IMR-90 (cell line): ENCODE data around the gene S100A6. TPM values are rescaled to one million over a fixed set of nuclear protein-coding genes. Genes with fewer than 3 reads are reported as not detected.

Experiments used
- ATAC-seq: fragments of 200-7000 bp; cut with Tn5 transposase; 2 replicates; pipeline ENCODE4 v1.9.1; 2020; ENCODE audit warnings: low read depth, mild to moderate bottlenecking, moderate library complexity
- BruUV-seq: library from RNA; stranded (reverse); fragments of 400-500 nt; replicated peaks from 2 replicates; lab custom pipeline; 2021; lab: Mats Ljungman, UMichigan
- CTCF ChIA-PET: fragments of 300-600 bp; formaldehyde crosslinking; extraction: SDS; loops from one replicate; lab custom pipeline; 2021; ENCODE audit warnings: antibody characterized with exemption; lab: Yijun Ruan, JAX
- POLR2A ChIA-PET: fragments of 300-600 bp; sonication (Branson Sonifier 250); formaldehyde crosslinking; loops from one replicate; lab custom pipeline; 2022; ENCODE audit warnings: antibody characterized with exemption; ENCODE audit not compliant: unreplicated experiment; lab: Charles Lee
- DNase-seq: peaks from one replicate; pipeline ENCODE4 v3.0.0; 2013
- H2AFZ ChIP-seq: replicated peaks from 2 replicates; pipeline ENCODE3; 2013; ENCODE audit warnings: low read length, mild to moderate bottlenecking; ENCODE audit not compliant: poor library complexity
- H2AK5ac ChIP-seq: 2 replicates; pipeline ENCODE4 v1.6.1; 2013; ENCODE audit warnings: low read depth, low read length, inconsistent platforms
- H2AK9ac ChIP-seq: replicated peaks from 2 replicates; pipeline ENCODE3; 2013; ENCODE audit warnings: mild to moderate bottlenecking, low read depth, low read length, moderate library complexity; ENCODE audit not compliant: poor library complexity
- H2BK120ac ChIP-seq: 2 replicates; pipeline ENCODE4 v1.6.1; 2013; ENCODE audit warnings: low read depth, low read length, inconsistent platforms
- H2BK15ac ChIP-seq: 3 replicates; pipeline ENCODE4 v1.6.1; 2013; ENCODE audit warnings: low read depth, low read length, inconsistent platforms
- H2BK20ac ChIP-seq: 2 replicates; pipeline ENCODE4 v1.6.1; 2013; ENCODE audit warnings: low read depth, mild to moderate bottlenecking, inconsistent platforms, low read length, moderate library complexity
- H2BK5ac ChIP-seq: 2 replicates; pipeline ENCODE4 v1.6.1; 2013; ENCODE audit warnings: mild to moderate bottlenecking, low read depth, low read length, inconsistent platforms; ENCODE audit not compliant: poor library complexity, severe bottlenecking
- H3K14ac ChIP-seq: replicated peaks from 2 replicates; pipeline ENCODE4 v1.6.1; 2013; ENCODE audit warnings: low read depth, low read length, inconsistent platforms
- H3K18ac ChIP-seq: 2 replicates; pipeline ENCODE4 v1.6.1; 2013; ENCODE audit warnings: low read depth, low read length, control low read depth
- H3K23ac ChIP-seq: 2 replicates; pipeline ENCODE4 v1.6.1; 2013; ENCODE audit warnings: low read depth, low read length, inconsistent platforms
- H3K27ac ChIP-seq: 2 replicates; pipeline ENCODE4 v1.5.1; 2013; ENCODE audit warnings: mild to moderate bottlenecking, control low read depth, low read length; ENCODE audit not compliant: insufficient read depth
- H3K27me3 ChIP-seq: 2 replicates; pipeline ENCODE4 v1.6.1; 2013; ENCODE audit warnings: low read length; ENCODE audit not compliant: control insufficient read depth, insufficient read depth
- H3K36me3 ChIP-seq: 2 replicates; pipeline ENCODE4 v1.6.1; 2013; ENCODE audit warnings: low read length, mixed read lengths; ENCODE audit not compliant: control insufficient read depth, insufficient read depth
- H3K4ac ChIP-seq: 2 replicates; pipeline ENCODE4 v1.6.1; 2013; ENCODE audit warnings: low read depth, low read length, inconsistent platforms
- H3K4me1 ChIP-seq: 2 replicates; pipeline ENCODE4 v1.6.1; 2013; ENCODE audit warnings: low read length, mixed read lengths; ENCODE audit not compliant: control insufficient read depth, insufficient read depth
- H3K4me2 ChIP-seq: 2 replicates; pipeline ENCODE4 v1.6.1; 2013; ENCODE audit warnings: low read depth, mild to moderate bottlenecking, control low read depth, low read length, moderate library complexity
- H3K4me3 ChIP-seq: 2 replicates; pipeline ENCODE4 v1.5.1; 2013; ENCODE audit warnings: low read depth, mild to moderate bottlenecking, control low read depth, low read length, moderate library complexity; ENCODE audit not compliant: insufficient read depth
- H3K56ac ChIP-seq: 2 replicates; pipeline ENCODE4 v1.6.1; 2013; ENCODE audit warnings: low read length, inconsistent platforms; ENCODE audit not compliant: insufficient read depth; ENCODE audit errors: extremely low read depth
- H3K79me1 ChIP-seq, 2 experiments: 2 replicates each; pipeline ENCODE4 v1.6.1; 2013; ENCODE audit warnings: low read length in 2 of 2, inconsistent platforms in 1 of 2, low read depth in 1 of 2
- H3K9ac ChIP-seq: 2 replicates; pipeline ENCODE4 v1.6.1; 2013; ENCODE audit warnings: low read depth, low read length, control low read depth
- H3K9me1 ChIP-seq: 2 replicates; pipeline ENCODE4 v1.6.1; 2013; ENCODE audit warnings: low read length, inconsistent platforms; ENCODE audit not compliant: insufficient read depth
- H3K9me3 ChIP-seq: 2 replicates; pipeline ENCODE4 v1.6.1; 2013; ENCODE audit warnings: low read length; ENCODE audit not compliant: control insufficient read depth, insufficient read depth
- H4K20me1 ChIP-seq: 2 replicates; pipeline ENCODE4 v1.6.1; 2013; ENCODE audit warnings: low read length, inconsistent platforms; ENCODE audit not compliant: insufficient read depth
- H4K5ac ChIP-seq: 2 replicates; pipeline ENCODE4 v1.6.1; 2013; ENCODE audit warnings: mild to moderate bottlenecking, low read depth, low read length, control low read depth
- H4K8ac ChIP-seq, 2 experiments: 2 replicates each; pipeline ENCODE4 v1.6.1; 2013; ENCODE audit warnings: low read depth in 2 of 2, low read length in 2 of 2, control low read depth in 1 of 2, inconsistent platforms in 1 of 2
- H4K91ac ChIP-seq: 2 replicates; pipeline ENCODE4 v1.6.1; 2013; ENCODE audit warnings: low read depth, low read length, inconsistent platforms; ENCODE audit not compliant: insufficient read depth
- BHLHE40 ChIP-seq: fragments of 150-350 bp; IDR thresholded peaks from 2 replicates; pipeline ENCODE4 v1.6.1; 2016; ENCODE audit warnings: mild to moderate bottlenecking, low read depth, low read length
- CEBPB ChIP-seq: IDR thresholded peaks from 2 replicates; pipeline ENCODE4 v1.6.1; 2012; ENCODE audit warnings: low read depth, low read length, improper control_type of control experiment
- CHD1 ChIP-seq: IDR thresholded peaks from 2 replicates; pipeline ENCODE4 v1.6.1; 2012; ENCODE audit warnings: low read depth, low read length, improper control_type of control experiment
- FOS ChIP-seq: fragments of 150-350 bp; IDR thresholded peaks from 2 replicates; pipeline ENCODE4 v1.6.1; 2016; ENCODE audit warnings: low read depth, low read length
- MAZ ChIP-seq: IDR thresholded peaks from 2 replicates; pipeline ENCODE4 v1.6.1; 2012; ENCODE audit warnings: low read depth, mild to moderate bottlenecking, low read length, improper control_type of control experiment, moderate library complexity, borderline replicate concordance
- NFE2L2 ChIP-seq: fragments of 150-350 bp; IDR thresholded peaks from 2 replicates; pipeline ENCODE4 v1.6.1; 2016; ENCODE audit warnings: low read depth, mild to moderate bottlenecking, low read length
- RAD21 ChIP-seq: IDR thresholded peaks from 2 replicates; pipeline ENCODE4 v1.6.1; 2012; ENCODE audit warnings: low read length, improper control_type of control experiment
- RCOR1 ChIP-seq: IDR thresholded peaks from 2 replicates; pipeline ENCODE4 v1.6.1; 2012; ENCODE audit warnings: mild to moderate bottlenecking, low read length, improper control_type of control experiment; ENCODE audit not compliant: insufficient replicate concordance
- RFX5 ChIP-seq: IDR thresholded peaks from 2 replicates; pipeline ENCODE4 v1.8.0; 2012; ENCODE audit warnings: low read depth, mild to moderate bottlenecking, low read length, moderate library complexity
- WGBS, 2 experiments: methylation state at CpG; one replicate each; pipeline versions ENCODE4 v1.1.5 to v1.1.7; 2013; ENCODE audit warnings: missing lambda C conversion rate in 2 of 2; ENCODE audit not compliant: insufficient read length in 1 of 2; ENCODE audit errors: extremely low coverage in 2 of 2; 5-methylcytosine and 5-hydroxymethylcytosine counted together
- dilution Hi-C: fragments of 300-500 bp; cut with HindIII; formaldehyde crosslinking; loops from one replicate; pipeline ENCODE4 v1.14.3; 2018; ENCODE audit warnings: low sequenced_read_pairs; ENCODE audit not compliant: unreplicated experiment
- in situ Hi-C: fragments of 300-500 bp; cut with MboI; formaldehyde crosslinking; loops from 3 replicates; pipeline ENCODE4 v1.14.3; 2019; ENCODE audit warnings: low sequenced_read_pairs, inconsistent platforms, mixed read lengths
- intact Hi-C: fragments of 100-400 bp; cut with micrococcal nuclease; formaldehyde crosslinking; loops from 2 replicates; pipeline ENCODE4 v1.10.0; 2022
- polyA plus RNA-seq, 3 experiments: library from polyadenylated mRNA; depleted of rRNA; stranded (reverse); fragments of >200 nt; gene quantifications; 2 replicates each; pipeline ENCODE4 v1.2.3, GENCODE V29; 2012; ENCODE audit warnings: low replicate concordance in 1 of 3
- total RNA-seq: library from RNA; depleted of rRNA; stranded (reverse); fragments of >200 nt; gene quantifications from 2 replicates; pipeline ENCODE4 v1.2.3, GENCODE V29; 2012

Gene S100A6
- total and polyA plus RNA-seq, 2 of the 4 experiments (the other 2 are of a cell fraction) = 373 to 1,755 TPM

DNA sequence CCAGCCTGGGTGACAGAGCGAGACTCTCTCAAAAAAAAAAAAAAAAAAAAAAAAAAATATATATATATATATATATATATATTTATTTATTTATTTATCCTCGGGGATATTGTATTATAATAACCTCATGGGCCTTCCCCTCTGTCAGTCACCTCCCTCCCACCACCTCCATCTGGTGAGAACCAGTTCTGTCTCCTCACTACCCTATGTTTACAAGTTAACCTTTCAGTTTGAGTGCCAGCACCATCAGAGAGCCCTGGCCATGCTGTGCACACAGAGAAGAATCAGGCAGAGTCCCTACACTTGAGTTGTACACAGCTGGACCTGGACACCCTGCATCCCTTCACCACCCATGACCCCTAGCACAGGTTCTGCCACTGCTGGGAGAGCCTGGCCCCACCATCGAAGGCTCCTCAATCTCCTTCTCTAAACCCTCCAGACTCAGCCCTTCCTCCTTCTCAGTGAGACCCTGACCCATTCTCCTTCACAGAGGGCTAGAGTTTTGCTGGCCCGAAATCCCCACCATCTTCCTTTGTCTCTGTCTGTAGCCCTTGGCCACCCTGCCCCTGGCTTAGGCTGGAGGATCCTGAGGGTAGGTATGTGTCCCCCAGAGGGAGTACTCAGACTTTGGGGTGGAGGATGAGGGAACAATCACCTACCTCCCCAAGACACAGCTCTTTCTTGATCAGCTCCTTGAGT is 3.8 kb upstream of the S100A6 start (continued):
- no peak for TF ChIP-seq RCOR1

DNA sequence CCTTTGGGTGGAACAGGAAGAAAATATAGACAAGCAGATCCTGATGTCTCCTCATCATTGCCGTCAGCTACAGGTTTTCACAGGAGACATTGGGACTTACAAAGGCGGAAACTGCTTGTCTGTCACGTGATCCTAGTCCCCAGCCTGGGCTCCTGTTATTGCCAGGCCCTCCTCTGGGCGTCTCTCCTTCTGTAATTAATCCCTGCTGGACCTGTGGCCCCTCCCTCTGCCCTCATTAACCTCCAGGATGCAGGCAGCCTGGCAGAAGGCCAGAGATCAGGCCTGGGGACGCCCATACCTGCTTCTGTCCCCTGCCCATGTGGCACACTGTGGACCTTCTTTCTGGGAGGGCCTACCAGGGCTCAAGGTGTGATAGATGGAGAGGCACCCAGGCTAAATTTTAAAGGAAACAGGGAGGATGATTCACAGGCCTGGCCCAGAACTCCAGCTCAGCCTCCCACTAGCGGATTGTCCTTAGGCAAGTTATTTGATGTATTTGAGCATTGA is 2.6 kb upstream of the S100A6 start:
- in situ Hi-C loops = loop anchor here (25.0 kb wide), 1 partner anchor 424 kb away; the partner anchor contains the start of genes CREB3L4, CRTC2 and SLC39A1
- Histone ChIP-seq H3K27me3 (no peaks in the 10 kb centered on the region), H2BK20ac (peak overlapping the region; percentile 35; the same call in 1 of the 2 replicates), H2AK9ac (peak overlapping the region; percentile 18), H2BK5ac (no peak overlapping the region), H3K4ac (peak overlapping the region; percentile 23; the same call in 1 of the 2 replicates), H2AK5ac (peak overlapping the region; percentile 35), H3K18ac (no peak overlapping the region), H3K9ac (no peak overlapping the region), H3K14ac (no peak overlapping the region), H3K9me1 (peaks cover 39% of the 10 kb centered on the region), H3K36me3 (peaks cover 11% of the 10 kb centered on the region), H3K4me3 (no peak overlapping the region), H2AFZ (peak overlapping the region; percentile 74), H4K20me1 (peaks cover 18% of the 10 kb centered on the region), H4K5ac (no peak overlapping the region), H3K9me3 (no peaks in the 10 kb centered on the region), H2BK15ac (no peak overlapping the region), H3K23ac (no peak overlapping the region), H3K4me1 (peaks cover 26% of the 10 kb centered on the region), H4K8ac (no peak overlapping the region), H3K79me1 (peaks cover 5 to 46% of the 10 kb centered on the region in 2 experiments; a peak in 3 of 4 replicates), H3K4me2 (no peak overlapping the region), H2BK120ac (no peak overlapping the region), H4K91ac (no peak overlapping the region), H3K56ac (no peak overlapping the region), H3K27ac (no peak overlapping the region)
- TF ChIP-seq CHD1 (no peak), CEBPB (no peak), RAD21 (no peak), MAZ (no peak), NFE2L2 (no peak), FOS (no peak), RFX5 (no peak), BHLHE40 (no peak)
- CTCF ChIA-PET = interaction anchor here (1.1 kb wide), 1 partner anchor 34 kb away, joined by 3 read pairs; no protein-coding TSS in a partner anchor
- POLR2A ChIA-PET = interaction anchor here (0.6 kb wide), 1 partner anchor 26 kb away, joined by 5 read pairs; no protein-coding TSS in a partner anchor
- DNase-seq (peak; percentile 43), ATAC-seq (no peak)
- BruUV-seq = no TSS peak
- intact Hi-C loops = no loop called here
- dilution Hi-C loops = no loop called here
- 60% methylated on average over 2 of the region's 6 CpGs; no CpG with 5 or more reads in 1 of the 2 experiments for WGBS, 2 experiments
